Suppressor macrophage (primary cell): ENCODE data around the gene CPLX1.
A peak's percentile ranks its signal among the peaks of the same experiment; 100 is the strongest.

ENCODE experiments used
- DNase-seq, 4 experiments: peaks; one replicate each; pipeline ENCODE4 v3.0.0-alpha.2; 2020 to 2022

CPLX1 gene

GRCh38 chr4:832108-832507 lies 6.2 kb upstream of the CPLX1 start:
- DNase-seq, result no peak

GRCh38 chr4:831483-831805 lies 5.5 kb upstream of the CPLX1 start:
- no peak for DNase-seq

GRCh38 chr4:830601-831482 lies 4.9 kb upstream of the CPLX1 start:
- no peak for DNase-seq

GRCh38 chr4:829761-830600 lies 4.1 kb upstream of the CPLX1 start:
- no peak for DNase-seq

GRCh38 chr4:829291-829690 lies 3.4 kb upstream of the CPLX1 start:
- DNase-seq, result no peak

GRCh38 chr4:828641-829271 lies 2.8 kb upstream of the CPLX1 start:
- no peak for DNase-seq

- no peak for DNase-seq
Observed at GRCh38 chr4:827209-828081, 1.5 kb upstream of the CPLX1 start.

GRCh38 chr4:826508-827208 lies 729 bp upstream of the CPLX1 start:
- DNase-seq, result no peak

GRCh38 chr4:825063-825970 lies 612 bp downstream of the CPLX1 start:
- peak in 3 of 4 experiments; percentile 22 to 46 (median 42) for DNase-seq

GRCh38 chr4:824461-825062 lies 1.4 kb downstream of the CPLX1 start:
- no peak for DNase-seq

- no peak for DNase-seq
Observed at GRCh38 chr4:823761-824460, 2.0 kb downstream of the CPLX1 start.

GRCh38 chr4:823176-823760 lies 2.7 kb downstream of the CPLX1 start:
- DNase-seq, result no peak

- DNase-seq, result no peak
Observed at GRCh38 chr4:822361-823175, 3.4 kb downstream of the CPLX1 start.

- no peak for DNase-seq
Observed at GRCh38 chr4:821631-822030, 4.3 kb downstream of the CPLX1 start.

GRCh38 chr4:821181-821591 lies 4.7 kb downstream of the CPLX1 start:
- no peak for DNase-seq

- DNase-seq, result no peak
Observed at GRCh38 chr4:820230-821172, 5.4 kb downstream of the CPLX1 start.
